H9 (cell line): ENCODE data around the gene PRKACG. TPM values are rescaled to one million over a fixed set of nuclear protein-coding genes. Genes with fewer than 3 reads are reported as not detected.

Experiments used
- DNase-seq: peaks from one replicate; pipeline ENCODE4 v3.0.0-alpha.2; 2017
- H2AFZ ChIP-seq: one replicate; pipeline ENCODE4 v1.6.1; 2013; ENCODE audit warnings: mild to moderate bottlenecking, low read length, control low read depth, moderate library complexity
- H2AK5ac ChIP-seq: 2 replicates; pipeline ENCODE4 v1.6.1; 2013; ENCODE audit warnings: low read length, control low read depth, mixed read lengths; ENCODE audit not compliant: insufficient read length
- H2BK120ac ChIP-seq: one replicate; pipeline ENCODE4 v1.6.1; 2013; ENCODE audit warnings: low read depth, mild to moderate bottlenecking, low read length, control low read depth, inconsistent platforms; ENCODE audit not compliant: poor library complexity, severe bottlenecking
- H2BK12ac ChIP-seq: 2 replicates; pipeline ENCODE4 v1.6.1; 2013; ENCODE audit warnings: low read length, control low read depth, mixed read lengths, low read depth; ENCODE audit not compliant: insufficient read length
- H2BK15ac ChIP-seq: 2 replicates; pipeline ENCODE4 v1.6.1; 2013; ENCODE audit warnings: low read depth, low read length, control low read depth
- H2BK20ac ChIP-seq: one replicate; pipeline ENCODE4 v1.6.1; 2013; ENCODE audit warnings: low read depth, mild to moderate bottlenecking, low read length, control low read depth, inconsistent platforms; ENCODE audit not compliant: poor library complexity, severe bottlenecking
- H2BK5ac ChIP-seq: 2 replicates; pipeline ENCODE4 v1.6.1; 2013; ENCODE audit warnings: low read length, control low read depth, mixed read lengths; ENCODE audit not compliant: insufficient read length
- H3K14ac ChIP-seq: 2 replicates; pipeline ENCODE4 v1.6.1; 2013; ENCODE audit warnings: low read length, control low read depth; ENCODE audit not compliant: insufficient read depth
- H3K18ac ChIP-seq: 2 replicates; pipeline ENCODE4 v1.6.1; 2013; ENCODE audit warnings: low read depth, mild to moderate bottlenecking, mixed read lengths, low read length, control low read depth; ENCODE audit not compliant: insufficient read length
- H3K23ac ChIP-seq: 2 replicates; pipeline ENCODE4 v1.6.1; 2013; ENCODE audit warnings: low read length, control low read depth, mixed read lengths, low read depth; ENCODE audit not compliant: insufficient read length
- H3K23me2 ChIP-seq: 2 replicates; pipeline ENCODE4 v1.6.1; 2013; ENCODE audit warnings: low read depth, mild to moderate bottlenecking, mixed read lengths, low read length, control low read depth; ENCODE audit not compliant: insufficient read length, poor library complexity, severe bottlenecking
- H3K27ac ChIP-seq: 2 replicates; pipeline ENCODE4 v1.5.1; 2013; ENCODE audit warnings: low read length, control low read depth, mixed read lengths, low read depth; ENCODE audit not compliant: insufficient read length
- H3K27me3 ChIP-seq: 2 replicates; pipeline ENCODE4 v1.6.1; 2013; ENCODE audit warnings: low read length, control low read depth, inconsistent platforms; ENCODE audit not compliant: insufficient read depth
- H3K4ac ChIP-seq: 2 replicates; pipeline ENCODE4 v1.6.1; 2013; ENCODE audit warnings: low read depth, mild to moderate bottlenecking, control low read depth, inconsistent platforms, low read length, moderate library complexity
- H3K4me1 ChIP-seq: 2 replicates; pipeline ENCODE4 v1.6.1; 2013; ENCODE audit warnings: low read length, control low read depth, inconsistent platforms; ENCODE audit not compliant: insufficient read depth
- H3K4me2 ChIP-seq: 2 replicates; pipeline ENCODE4 v1.6.1; 2013; ENCODE audit warnings: low read length, control low read depth, mixed read lengths; ENCODE audit not compliant: insufficient read length, insufficient read depth
- H3K56ac ChIP-seq: 2 replicates; pipeline ENCODE4 v1.6.1; 2013; ENCODE audit warnings: low read depth, mild to moderate bottlenecking, mixed read lengths, low read length, control low read depth; ENCODE audit not compliant: insufficient read length
- H3K79me1 ChIP-seq: 2 replicates; pipeline ENCODE4 v1.6.1; 2013; ENCODE audit warnings: low read depth, mild to moderate bottlenecking, moderate library complexity, low read length, control low read depth, inconsistent platforms; ENCODE audit not compliant: insufficient read depth, poor library complexity, severe bottlenecking
- H3K79me2 ChIP-seq: 2 replicates; pipeline ENCODE4 v1.6.1; 2013; ENCODE audit warnings: low read length, control low read depth, inconsistent platforms; ENCODE audit not compliant: insufficient read depth
- H3K9ac ChIP-seq: 2 replicates; pipeline ENCODE4 v1.6.1; 2013; ENCODE audit warnings: low read length, control low read depth, mixed read lengths; ENCODE audit not compliant: insufficient read length; ENCODE audit errors: extremely low read depth
- H3K9me3 ChIP-seq: one replicate; pipeline ENCODE4 v1.6.1; 2013; ENCODE audit warnings: low read depth, low read length, inconsistent platforms; ENCODE audit not compliant: control insufficient read depth
- H3T11ph ChIP-seq: one replicate; pipeline ENCODE4 v1.6.1; 2013; ENCODE audit warnings: mild to moderate bottlenecking, low read length, control low read depth, inconsistent platforms
- H4K20me1 ChIP-seq: one replicate; pipeline ENCODE4 v1.6.1; 2013; ENCODE audit not compliant: control insufficient read depth, insufficient read length, insufficient read depth
- H4K5ac ChIP-seq: 2 replicates; pipeline ENCODE4 v1.6.1; 2013; ENCODE audit warnings: low read depth, mild to moderate bottlenecking, mixed read lengths, low read length, control low read depth; ENCODE audit not compliant: insufficient read length
- H4K8ac ChIP-seq: replicated peaks from 2 replicates; pipeline ENCODE4 v1.6.1; 2013; ENCODE audit warnings: low read length, control low read depth, mixed read lengths, low read depth; ENCODE audit not compliant: insufficient read length
- H4K91ac ChIP-seq: 2 replicates; pipeline ENCODE4 v1.6.1; 2013; ENCODE audit warnings: low read depth, mild to moderate bottlenecking, moderate library complexity, mixed read lengths, low read length, control low read depth; ENCODE audit not compliant: insufficient read length
- H3K27ac Mint-ChIP-seq, 3 experiments: 2 replicates in 2 of 3; 3 replicates in 1 of 3; pipeline ENCODE4 v1.8.0; 2020 to 2021; ENCODE audit warnings: mixed read lengths in 3 of 3, mild to moderate bottlenecking in 1 of 3, moderate library complexity in 1 of 3
- H3K27me3 Mint-ChIP-seq: 2 replicates; pipeline ENCODE4 v1.8.0; 2021; ENCODE audit warnings: low read depth, mild to moderate bottlenecking, moderate library complexity, mixed read lengths
- H3K36me3 Mint-ChIP-seq, 3 experiments: 2 replicates in 2 of 3; 3 replicates in 1 of 3; pipeline ENCODE4 v1.8.0; 2020 to 2021; ENCODE audit warnings: low read depth in 3 of 3, mixed read lengths in 3 of 3; ENCODE audit not compliant: insufficient read depth in 1 of 3
- H3K4me1 Mint-ChIP-seq, 2 experiments: 2 replicates each; pipeline ENCODE4 v1.8.0; 2020; ENCODE audit warnings: mixed read lengths in 2 of 2
- H3K4me3 Mint-ChIP-seq, 2 experiments: 2 replicates in 1 of 2; 3 replicates in 1 of 2; pipeline ENCODE4 v1.8.0; 2020 to 2021; ENCODE audit warnings: mild to moderate bottlenecking in 2 of 2, mixed read lengths in 2 of 2, moderate library complexity in 1 of 2
- H3K9me3 Mint-ChIP-seq, 2 experiments: 2 replicates in 1 of 2; 3 replicates in 1 of 2; pipeline ENCODE4 v1.8.0; 2020; ENCODE audit warnings: mild to moderate bottlenecking in 2 of 2, mixed read lengths in 2 of 2, moderate library complexity in 1 of 2
- CTCF ChIP-seq: fragments of 200-600 bp; sonication (generic); conservative IDR thresholded peaks from 3 replicates; pipeline ENCODE4 v1.8.0; 2021; ENCODE audit warnings: antibody characterized with exemption, mild to moderate bottlenecking
- WGBS: extraction: QIAGEN DNeasy Blood & Tissue Kit; methylation state at CpG from one replicate; pipeline ENCODE4 v1.1.7; 2013; ENCODE audit warnings: missing lambda C conversion rate, low lambda C conversion rate, mixed read lengths; ENCODE audit not compliant: insufficient read length; ENCODE audit errors: extremely low coverage; 5-methylcytosine and 5-hydroxymethylcytosine counted together
- total RNA-seq: library from RNA; stranded (reverse); gene quantifications from 2 replicates; pipeline ENCODE4 v1.2.1, GENCODE V29; 2021

PRKACG gene
- total RNA-seq, 1 experiment from 2014 or later: not detected

GRCh38 chr9:68983522-68984424 lies 30.1 kb downstream of the PRKACG start:
- Histone ChIP-seq H4K20me1 (no peaks in the 10 kb centered on the region), H2AFZ (no peak overlapping the region), H3K79me1 (no peaks in the 10 kb centered on the region), H2AK5ac (no peak overlapping the region), H3T11ph (no peak overlapping the region), H3K18ac (no peak overlapping the region), H4K8ac (no peak overlapping the region), H3K79me2 (no peaks in the 10 kb centered on the region), H3K23me2 (no peaks in the 10 kb centered on the region), H3K4me2 (no peak overlapping the region), H3K4me1 (peaks cover 9% of the 10 kb centered on the region; the same call in 1 of the 2 replicates), H4K91ac (no peak overlapping the region), H2BK20ac (no peak overlapping the region), H3K9ac (no peak overlapping the region), H3K27ac (no peak overlapping the region), H2BK15ac (no peak overlapping the region), H3K27me3 (no peaks in the 10 kb centered on the region), H3K9me3 (no peaks in the 10 kb centered on the region), H3K4ac (no peak overlapping the region), H2BK12ac (no peak overlapping the region), H3K23ac (no peak overlapping the region), H3K14ac (0 out of 2 replicates have a peak overlapping the region, but pooled peaks have one; percentile 26), H4K5ac (no peak overlapping the region), H2BK120ac (no peak overlapping the region), H3K56ac (no peak overlapping the region), H2BK5ac (no peak overlapping the region)
- Mint-ChIP-seq H3K27ac (no peak overlapping the region), H3K4me1 (peaks cover 24 to 27% of the 10 kb centered on the region in 2 experiments), H3K36me3 (no peaks in the 10 kb centered on the region), H3K9me3 (no peaks in the 10 kb centered on the region), H3K27me3 (no peaks in the 10 kb centered on the region), H3K4me3 (no peak overlapping the region)
- no peak for TF ChIP-seq CTCF
- 100% methylated on average over 1 of the region's 3 CpGs for WGBS
- DNase-seq: no peak
